CD4-positive, alpha-beta T cell (primary cell): ENCODE results near the gene RET. TPM values are rescaled to one million over a fixed set of nuclear protein-coding genes. Genes with fewer than 3 reads are reported as not detected.

ENCODE experiments used
- ATAC-seq: fragments of 200-7000 bp; cut with Tn5 transposase; one replicate; pipeline ENCODE4 v1.10.0; 2022; ENCODE audit warnings: mild to moderate bottlenecking; ENCODE audit not compliant: poor library complexity
- CTCF ChIA-PET: fragments of 350-600 bp; sonication (Branson Sonifier 250); formaldehyde crosslinking; loops from one replicate; lab custom pipeline; 2021; ENCODE audit warnings: antibody characterized with exemption, inconsistent platforms; lab: Charles Lee
- POLR2A ChIA-PET: fragments of 350-600 bp; sonication (Branson Sonifier 250); formaldehyde crosslinking; loops from one replicate; lab custom pipeline; 2021; ENCODE audit warnings: antibody characterized with exemption, inconsistent platforms; lab: Charles Lee
- DNase-seq, 14 experiments: peaks; one replicate each; pipeline ENCODE4 v3.0.0-alpha.2; 2013 to 2020; ENCODE audit warnings: mixed read lengths in 2 of 14
- H3K27ac ChIP-seq, 2 donors: one replicate each; pipeline versions ENCODE4 v1.5.1 to v1.7.0; 2013; ENCODE audit warnings: low read length in 2 of 2, low read depth in 1 of 2, mild to moderate bottlenecking in 1 of 2
- H3K27me3 ChIP-seq, 2 experiments: 1 replicate in 1 of 2; 2 replicates in 1 of 2; pipeline versions ENCODE4 v1.6.1 to v1.7.0; 2013; ENCODE audit warnings: low read length in 2 of 2, control low read depth in 1 of 2, mild to moderate bottlenecking in 1 of 2, moderate library complexity in 1 of 2; ENCODE audit not compliant: insufficient read depth in 2 of 2, control insufficient read depth in 1 of 2
- H3K36me3 ChIP-seq: one replicate; pipeline ENCODE4 v1.6.1; 2013; ENCODE audit warnings: low read length, control low read depth; ENCODE audit not compliant: insufficient read depth
- H3K4me1 ChIP-seq: one replicate; pipeline ENCODE4 v1.6.1; 2013; ENCODE audit warnings: low read length, control low read depth; ENCODE audit not compliant: insufficient read depth
- H3K4me3 ChIP-seq: one replicate; pipeline ENCODE4 v1.5.1; 2013; ENCODE audit warnings: mild to moderate bottlenecking, low read length, moderate library complexity
- H3K9me3 ChIP-seq, 2 experiments: 1 replicate in 1 of 2; 2 replicates in 1 of 2; pipeline versions ENCODE4 v1.6.1 to v1.7.0; 2013; ENCODE audit warnings: low read length in 2 of 2, mild to moderate bottlenecking in 2 of 2, control low read depth in 1 of 2, moderate library complexity in 1 of 2; ENCODE audit not compliant: control insufficient read depth in 1 of 2, insufficient read depth in 1 of 2
- H3K27ac Mint-ChIP-seq: one replicate; pipeline ENCODE4 v1.8.0; 2020; ENCODE audit warnings: mixed read lengths
- H3K27me3 Mint-ChIP-seq: one replicate; pipeline ENCODE4 v1.8.0; 2021; ENCODE audit warnings: mixed read lengths
- H3K36me3 Mint-ChIP-seq: one replicate; pipeline ENCODE4 v1.8.0; 2021; ENCODE audit warnings: low read depth, mixed read lengths
- H3K4me1 Mint-ChIP-seq: one replicate; pipeline ENCODE4 v1.8.0; 2021; ENCODE audit warnings: low read depth, mixed read lengths
- H3K4me3 Mint-ChIP-seq: one replicate; pipeline ENCODE4 v1.8.0; 2020; ENCODE audit warnings: mild to moderate bottlenecking, mixed read lengths
- H3K9me3 Mint-ChIP-seq: one replicate; pipeline ENCODE4 v1.8.0; 2020; ENCODE audit warnings: mixed read lengths
- intact Hi-C, 2 experiments: fragments of 100-400 bp; cut with DNase I in 1 of 2; cut with micrococcal nuclease in 1 of 2; formaldehyde crosslinking; loops; one replicate each; pipeline versions ENCODE4 v1.15.1 to v1.9.0; 2023 to 2025; cut with DNase I, micrococcal nuclease
- total RNA-seq, 174 experiments: library from RNA in 2 of 174; stranded (reverse) in 2 of 174; gene quantifications; one replicate each; pipeline ENCODE4 v1.2.3 and lab custom pipeline; 2021 to 2026
- TF ChIP-seq, protein P1 (sequence below): fragments of 200-600 bp; IDR thresholded peaks from one replicate; pipeline ENCODE4 v1.8.0; 2022; ENCODE audit warnings: antibody characterized with exemption, mild to moderate bottlenecking

The RET gene
- total RNA-seq, 2 experiments from 2014 or later, result not detected

DNA sequence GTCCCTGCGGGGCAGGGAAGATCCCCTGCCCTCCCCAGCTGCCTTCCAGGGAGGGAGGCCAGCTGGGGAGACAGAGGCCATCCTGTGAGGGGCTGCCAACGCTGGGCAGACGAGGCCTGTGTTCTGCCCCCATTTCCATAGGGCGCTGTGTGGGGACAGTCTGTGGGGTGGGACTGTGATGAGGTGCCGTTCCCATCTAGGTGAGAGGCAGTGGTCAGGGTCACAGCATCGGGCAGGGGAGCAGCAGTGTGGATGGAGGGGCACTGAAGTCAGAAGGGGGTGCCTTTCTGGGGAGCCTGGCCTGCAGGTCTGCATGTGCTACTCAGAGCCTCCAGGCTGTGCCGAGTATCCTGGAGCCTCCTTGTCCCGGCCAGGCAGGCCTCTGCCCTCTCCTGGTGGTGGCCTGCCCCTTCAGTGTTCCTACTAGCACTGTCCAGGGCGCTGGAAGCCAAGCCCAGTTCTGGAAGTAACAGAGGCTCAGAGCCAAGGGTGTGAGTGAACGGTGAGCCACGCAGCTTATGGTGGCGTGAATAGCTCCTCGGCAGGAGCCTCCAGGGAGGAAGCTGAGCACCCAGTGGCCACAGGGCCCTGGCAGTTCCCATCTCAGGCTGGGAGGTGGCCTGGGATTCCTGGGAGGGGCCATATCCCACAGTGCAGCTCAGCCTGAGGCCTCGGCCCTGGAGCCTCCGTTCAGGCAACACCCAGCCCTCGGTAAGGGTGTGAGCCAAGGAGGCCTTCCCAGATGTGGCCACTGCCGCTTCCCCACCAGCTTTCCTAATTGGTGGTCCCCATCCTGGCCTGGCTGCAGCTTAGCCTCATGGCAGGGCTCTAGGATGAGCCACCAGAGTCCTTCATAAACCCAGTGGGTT is 38.1 kb downstream of the RET start:
- no peaks in the 10 kb centered on the region for H3K36me3 ChIP-seq
- no peak overlapping the region for H3K27ac ChIP-seq
- POLR2A ChIA-PET, result interaction anchor here (0.6 kb wide), 1 partner anchor 25 kb away, joined by 3 read pairs; no protein-coding TSS in a partner anchor
- intact Hi-C loops, result no loop called here
- Mint-ChIP-seq H3K4me3 (no peak overlapping the region), H3K27ac (no peak overlapping the region), H3K4me1 (peaks cover 2% of the 10 kb centered on the region), H3K9me3 (no peaks in the 10 kb centered on the region), H3K36me3 (no peaks in the 10 kb centered on the region), H3K27me3 (no peaks in the 10 kb centered on the region)
- ATAC-seq (no peak), DNase-seq (no peak)
- peaks cover 5% of the 10 kb centered on the region for H3K4me1 ChIP-seq
- CTCF ChIA-PET, result no interaction called here
- no peaks in the 10 kb centered on the region for H3K27me3 ChIP-seq
- H3K4me3 ChIP-seq, result no peak overlapping the region
- TF ChIP-seq, protein P1, sequence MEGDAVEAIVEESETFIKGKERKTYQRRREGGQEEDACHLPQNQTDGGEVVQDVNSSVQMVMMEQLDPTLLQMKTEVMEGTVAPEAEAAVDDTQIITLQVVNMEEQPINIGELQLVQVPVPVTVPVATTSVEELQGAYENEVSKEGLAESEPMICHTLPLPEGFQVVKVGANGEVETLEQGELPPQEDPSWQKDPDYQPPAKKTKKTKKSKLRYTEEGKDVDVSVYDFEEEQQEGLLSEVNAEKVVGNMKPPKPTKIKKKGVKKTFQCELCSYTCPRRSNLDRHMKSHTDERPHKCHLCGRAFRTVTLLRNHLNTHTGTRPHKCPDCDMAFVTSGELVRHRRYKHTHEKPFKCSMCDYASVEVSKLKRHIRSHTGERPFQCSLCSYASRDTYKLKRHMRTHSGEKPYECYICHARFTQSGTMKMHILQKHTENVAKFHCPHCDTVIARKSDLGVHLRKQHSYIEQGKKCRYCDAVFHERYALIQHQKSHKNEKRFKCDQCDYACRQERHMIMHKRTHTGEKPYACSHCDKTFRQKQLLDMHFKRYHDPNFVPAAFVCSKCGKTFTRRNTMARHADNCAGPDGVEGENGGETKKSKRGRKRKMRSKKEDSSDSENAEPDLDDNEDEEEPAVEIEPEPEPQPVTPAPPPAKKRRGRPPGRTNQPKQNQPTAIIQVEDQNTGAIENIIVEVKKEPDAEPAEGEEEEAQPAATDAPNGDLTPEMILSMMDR, result no peak
- no peaks in the 10 kb centered on the region for H3K9me3 ChIP-seq

DNA sequence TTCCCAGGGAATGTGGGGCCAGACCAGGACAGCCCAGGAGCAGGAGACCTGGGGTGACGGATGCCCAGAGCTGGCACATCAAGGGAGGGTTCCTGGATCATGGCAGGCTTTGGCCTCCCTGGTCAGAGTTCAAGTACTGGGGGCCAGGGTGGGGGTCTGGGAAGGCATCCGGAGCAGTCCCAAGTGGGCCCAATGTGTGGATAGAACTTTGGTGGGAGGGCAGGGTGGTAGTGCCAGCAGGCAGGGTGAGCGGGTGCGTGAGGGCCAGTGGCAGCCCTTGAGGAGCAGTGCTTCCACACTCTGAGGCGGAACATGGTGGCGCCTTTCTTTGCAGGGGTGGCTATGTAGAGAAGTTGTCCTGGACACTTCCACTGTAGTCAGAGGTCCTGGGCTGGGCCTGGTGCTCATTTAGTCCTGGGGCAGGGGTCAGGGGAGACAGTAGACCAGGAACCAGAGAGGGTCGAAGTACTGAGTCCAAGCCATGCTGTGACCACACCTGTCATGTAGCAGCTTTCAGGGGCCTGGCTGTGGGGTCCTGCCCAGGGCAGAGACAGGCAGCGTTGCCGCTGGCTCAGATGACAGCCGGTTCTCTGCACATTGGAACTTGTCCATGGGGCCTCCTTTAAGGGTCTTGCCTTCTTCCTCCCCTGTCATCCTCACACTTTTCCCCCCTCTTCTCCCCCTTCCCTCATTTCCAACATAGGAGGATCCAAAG is 39.2 kb downstream of the RET start:
- no peak overlapping the region for H3K27ac Mint-ChIP-seq
- ATAC-seq, result no peak
- H3K9me3 Mint-ChIP-seq, result no peaks in the 10 kb centered on the region
- no peaks in the 10 kb centered on the region for H3K36me3 Mint-ChIP-seq
- TF ChIP-seq, protein P1, result no peak
- no peaks in the 10 kb centered on the region for H3K27me3 Mint-ChIP-seq
- intact Hi-C loops, result no loop called here
- Histone ChIP-seq H3K4me1 (peaks cover 16% of the 10 kb centered on the region), H3K36me3 (no peaks in the 10 kb centered on the region), H3K9me3 (no peaks in the 10 kb centered on the region), H3K27ac (no peak overlapping the region), H3K27me3 (no peaks in the 10 kb centered on the region), H3K4me3 (no peak overlapping the region)
- ChIA-PET POLR2A (no interaction called here), CTCF (no interaction called here)
- peaks cover 12% of the 10 kb centered on the region for H3K4me1 Mint-ChIP-seq
- DNase-seq, result no peak
- H3K4me3 Mint-ChIP-seq, result no peak overlapping the region

DNA sequence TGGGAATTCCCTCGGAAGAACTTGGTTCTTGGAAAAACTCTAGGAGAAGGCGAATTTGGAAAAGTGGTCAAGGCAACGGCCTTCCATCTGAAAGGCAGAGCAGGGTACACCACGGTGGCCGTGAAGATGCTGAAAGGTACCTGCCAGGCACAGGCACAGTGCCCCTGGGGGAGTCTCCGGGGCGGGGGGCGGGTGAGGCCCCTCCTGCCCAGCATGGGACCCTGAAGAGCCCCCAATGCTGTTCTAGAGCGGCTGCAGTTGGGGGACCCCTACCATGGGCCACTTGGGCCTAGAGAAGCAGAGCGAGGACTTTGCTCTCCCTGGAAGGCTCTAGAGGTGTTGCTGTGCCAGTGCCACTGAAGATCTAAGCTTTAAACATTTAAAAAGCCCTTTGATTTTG is 39.7 kb downstream of the RET start:
- Histone ChIP-seq H3K27ac (no peak overlapping the region), H3K27me3 (no peaks in the 10 kb centered on the region), H3K4me3 (no peak overlapping the region), H3K9me3 (no peaks in the 10 kb centered on the region), H3K36me3 (no peaks in the 10 kb centered on the region), H3K4me1 (peaks cover 22% of the 10 kb centered on the region)
- no peak for DNase-seq
- TF ChIP-seq, protein P1, result no peak
- POLR2A ChIA-PET, result no interaction called here
- no peak for ATAC-seq
- intact Hi-C loops, result no loop called here
- Mint-ChIP-seq H3K4me3 (no peak overlapping the region), H3K9me3 (no peaks in the 10 kb centered on the region), H3K4me1 (peaks cover 18% of the 10 kb centered on the region), H3K27ac (no peak overlapping the region), H3K36me3 (no peaks in the 10 kb centered on the region), H3K27me3 (no peaks in the 10 kb centered on the region)
- CTCF ChIA-PET, result no interaction called here
